Adrenal gland (tissue), 12 donors: ENCODE results near the gene TNFAIP8L1. TPM values are rescaled to one million over a fixed set of nuclear protein-coding genes. Genes with fewer than 3 reads are reported as not detected.
A peak's percentile ranks its signal among the peaks of the same experiment; 100 is the strongest.

Experiments used
- DNase-seq, 7 donors: peaks; one replicate each; pipeline ENCODE4 v3.0.0-alpha.2; 2019 to 2020
- H3K27ac ChIP-seq, 5 donors: fragments of 200-600 bp; sonication (generic) in 4 of 5; 1 replicate in 3 of 5; 2 replicates in 2 of 5; pipeline versions ENCODE4 v1.5.1 to v1.8.0; 2016 to 2020; ENCODE audit warnings: mild to moderate bottlenecking in 1 of 5
- H3K27me3 ChIP-seq: fragments of 200-600 bp; 2 replicates; pipeline ENCODE4 v1.8.0; 2021
- H3K36me3 ChIP-seq, 2 donors: fragments of 200-600 bp; replicated peaks in 1 of 2; 1 replicate in 1 of 2; 2 replicates in 1 of 2; pipeline versions ENCODE4 v1.5.1 to v1.8.0; 2018 to 2022
- H3K4me1 ChIP-seq, 2 donors: fragments of 200-600 bp; replicated peaks in 1 of 2; 1 replicate in 1 of 2; 2 replicates in 1 of 2; pipeline versions ENCODE4 v1.5.1 to v1.8.0; 2018 to 2021
- H3K4me3 ChIP-seq, 4 donors: fragments of 200-600 bp; sonication (generic) in 3 of 4; one replicate each; pipeline ENCODE4 v1.5.1; 2016 to 2018
- H3K9me3 ChIP-seq, 3 donors: fragments of 200-600 bp; sonication (generic) in 1 of 3; replicated peaks in 1 of 3; 1 replicate in 2 of 3; 2 replicates in 1 of 3; pipeline versions ENCODE4 v1.5.1 to v1.8.0; 2016 to 2021
- CTCF ChIP-seq, 6 experiments: fragments of 450-650 bp in 4 of 6; fragments of 200-600 bp in 2 of 6; sonication (generic) in 1 of 6; IDR thresholded peaks; 1 replicate in 5 of 6; 2 replicates in 1 of 6; pipeline versions ENCODE4 v1.5.1 to v1.8.0; 2016 to 2021; ENCODE audit warnings: antibody characterized with exemption in 6 of 6, mild to moderate bottlenecking in 2 of 6, moderate library complexity in 1 of 6
- POLR2A ChIP-seq, 2 donors: fragments of 450-650 bp; IDR thresholded peaks; one replicate each; pipeline ENCODE4 v1.6.1; 2017; ENCODE audit warnings: antibody characterized with exemption in 2 of 2, mild to moderate bottlenecking in 2 of 2, moderate library complexity in 1 of 2
- WGBS, 4 donors: extraction: QIAGEN DNeasy Blood & Tissue Kit in 2 of 4; methylation state at CpG; one replicate each; pipeline versions ENCODE4 v1.1.5 to v1.1.7; 2013 to 2017; 5-methylcytosine and 5-hydroxymethylcytosine counted together
- intact Hi-C, 2 donors: fragments of 100-400 bp; cut with DNase I; formaldehyde crosslinking; loops; one replicate each; pipeline versions ENCODE4 v1.14.1 to v1.15.0; 2022 to 2023
- polyA plus RNA-seq, 3 donors: library from polyadenylated mRNA; stranded (reverse); fragments of 200-250 nt in 2 of 3; fragments of 350-450 nt in 1 of 3; fragmentation: Illumina TruSeq in 1 of 3; extraction: RNeasy Lipid Tissue Mini Kit (QIAGEN cat#74804) in 1 of 3; gene quantifications; one replicate each; pipeline ENCODE4 v1.2.3, GENCODE V29; 2013 to 2014
- total RNA-seq, 9 donors: library from RNA; depleted of rRNA in 4 of 9; stranded (reverse); fragments of >200 nt in 4 of 9; fragments of 120-200 nt in 1 of 9; fragmentation: NEBNext Ultra II Directional in 1 of 9; extraction: Animal tissue kit (Norgen Biotek cat#: 25700) in 1 of 9; gene quantifications; one replicate each; pipeline versions ENCODE4 v1.1.0 to v1.2.4, GENCODE V29; 2013 to 2023
- donor health status: healthy with polysubstance abuse.
- donor health status: Bipolar disorder and iron deficiency.
- donor health status: DM: yes; HTN: yes; CAD: no.
- donor health status: DM: no; HTN: no; CAD: no.
- donor health status: DM: no; HTN: no; CAD: no.
- donor health status: DM: yes; HTN: yes; CAD: no.

TNFAIP8L1 gene
- total and polyA plus RNA-seq, 12 donors, result 2.6 to 13.8 (median 5.5) TPM

GRCh38 chr19:4639531-4640246 is 373 bp downstream of the TNFAIP8L1 start:
- peaks cover 10 to 24% of the 10 kb centered on the region in 2 donors for H3K4me1 ChIP-seq
- TF ChIP-seq CTCF (IDR thresholded peaks at IDR 0.05), result no peak
- TF ChIP-seq POLR2A (IDR thresholded peaks at IDR 0.05), result no peak
- peak in 4 of 7 donors; percentile 32 to 67 (median 50) for DNase-seq
- H3K36me3 ChIP-seq, result no peaks in the 10 kb centered on the region
- no peaks in the 10 kb centered on the region for H3K9me3 ChIP-seq
- peak overlapping the region in 1 of 5 donors; percentile 59 for H3K27ac ChIP-seq
- no peaks in the 10 kb centered on the region for H3K27me3 ChIP-seq
- peak overlapping the region in 3 of 4 donors; percentile 22 to 65 (median 45) for H3K4me3 ChIP-seq
- intact Hi-C loops, result loop anchor here (5.0 kb wide), 2 partner anchors 62 to 82 kb away; partner anchors contain the start of gene SEMA6B (in 1 of the 2)
- WGBS, 4 donors, result 1 to 11% (median 10%) methylated on average over 12 to 39 of the region's 39 CpGs

GRCh38 chr19:4640247-4641000 is 1.1 kb downstream of the TNFAIP8L1 start:
- DNase-seq, result no peak
- intact Hi-C loops, result no loop called here
- TF ChIP-seq POLR2A (IDR thresholded peaks at IDR 0.05), result no peak
- no peak for TF ChIP-seq CTCF (IDR thresholded peaks at IDR 0.05)
- Histone ChIP-seq H3K4me1 (peaks cover 10 to 19% of the 10 kb centered on the region in 2 donors), H3K9me3 (no peaks in the 10 kb centered on the region), H3K36me3 (no peaks in the 10 kb centered on the region), H3K27me3 (no peaks in the 10 kb centered on the region), H3K27ac (no peak overlapping the region), H3K4me3 (peak overlapping the region in 1 of 4 donors; percentile 65)
- 67 to 88% (median 78%) methylated on average over 10 to 17 of the region's 17 CpGs for WGBS, 4 donors

DNA sequence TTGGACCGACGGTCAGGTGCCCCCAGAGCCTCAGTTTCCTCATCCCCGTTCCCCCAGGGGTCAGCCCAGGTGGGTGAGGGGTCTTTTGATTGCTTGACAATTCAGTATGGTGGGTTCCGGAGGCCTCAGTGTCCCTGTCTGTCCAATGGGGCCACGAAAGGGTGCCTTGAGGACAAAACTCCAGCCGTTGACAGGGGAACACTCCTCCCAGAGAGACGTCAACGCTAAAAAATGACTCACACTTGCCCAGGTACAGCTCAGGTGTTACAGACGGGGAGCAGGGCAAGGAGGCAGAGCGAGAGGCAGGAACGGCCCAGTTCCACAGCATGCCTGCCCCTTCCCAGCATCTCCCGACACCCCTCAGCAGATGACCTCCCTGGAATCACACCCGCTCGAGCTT is 1.8 kb downstream of the TNFAIP8L1 start:
- 71 to 81% (median 74%) methylated on average over 14 of the region's 14 CpGs for WGBS, 4 donors
- H3K27me3 ChIP-seq, result no peaks in the 10 kb centered on the region
- intact Hi-C loops, result no loop called here
- H3K36me3 ChIP-seq, result no peaks in the 10 kb centered on the region
- H3K27ac ChIP-seq, result no peak overlapping the region
- no peak overlapping the region for H3K4me3 ChIP-seq
- H3K9me3 ChIP-seq, result no peaks in the 10 kb centered on the region
- DNase-seq, result no peak
- TF ChIP-seq POLR2A (IDR thresholded peaks at IDR 0.05), result no peak
- TF ChIP-seq CTCF (IDR thresholded peaks at IDR 0.05), result no peak
- peaks cover 6 to 12% of the 10 kb centered on the region in 2 donors for H3K4me1 ChIP-seq

DNA sequence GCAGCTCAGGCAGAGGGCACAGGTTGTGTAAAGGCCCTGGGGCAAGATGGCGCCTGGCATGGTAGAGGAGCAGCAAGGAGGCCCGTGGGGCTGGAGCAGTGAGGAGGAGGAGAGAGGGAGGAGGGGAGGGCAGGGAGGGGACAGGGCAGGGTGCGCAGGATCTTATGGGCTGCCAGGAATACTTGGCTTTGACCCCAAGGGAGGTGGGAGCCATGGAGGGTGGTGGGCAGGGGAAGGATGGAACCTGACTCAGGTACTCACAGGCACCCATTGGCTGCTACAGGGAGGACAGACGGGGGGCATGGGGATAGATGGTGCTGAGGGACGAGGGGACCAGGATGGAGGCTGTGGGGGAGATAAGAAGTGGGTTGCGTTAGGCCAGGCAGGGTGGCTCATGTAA is 3.3 kb downstream of the TNFAIP8L1 start:
- H3K36me3 ChIP-seq, result no peaks in the 10 kb centered on the region
- DNase-seq, result no peak
- 88 to 92% (median 91%) methylated on average over 6 of the region's 6 CpGs for WGBS, 4 donors
- H3K4me3 ChIP-seq, result no peak overlapping the region
- intact Hi-C loops, result no loop called here
- no peaks in the 10 kb centered on the region for H3K9me3 ChIP-seq
- TF ChIP-seq CTCF (IDR thresholded peaks at IDR 0.05) (no peak), POLR2A (IDR thresholded peaks at IDR 0.05) (no peak)
- peaks cover 6 to 7% of the 10 kb centered on the region in 2 donors for H3K4me1 ChIP-seq
- no peaks in the 10 kb centered on the region for H3K27me3 ChIP-seq
- H3K27ac ChIP-seq, result no peak overlapping the region
